ENCODE data around the gene NOG. TPM values are rescaled to one million over a fixed set of nuclear protein-coding genes. Genes with fewer than 3 reads are reported as not detected.

The NOG gene
- polyA plus RNA-seq, 2 donors, result 0.06 to 0.24 TPM

- no peaks in the 10 kb centered on the region for H3K9me3 ChIP-seq (ENCODE audit: control insufficient read depth in 2 of 2, insufficient read depth in 1 of 2, low read depth in 1 of 2, low read length in 1 of 2)
- H3K27ac ChIP-seq (ENCODE audit: low read depth in 2 of 2, low read length in 1 of 2), result no peak overlapping the region
- H3K27me3 ChIP-seq (ENCODE audit: control insufficient read depth in 1 of 2, insufficient read depth in 2 of 2, low read length in 2 of 2), result peaks cover 0 to 10% of the 10 kb centered on the region in 2 donors
- no peak overlapping the region for H3K4me3 ChIP-seq (ENCODE audit: low read depth in 1 of 2, low read length in 2 of 2)
- peaks cover 12 to 17% of the 10 kb centered on the region in 2 donors for H3K4me1 ChIP-seq (ENCODE audit: control insufficient read depth in 2 of 2, insufficient read depth in 2 of 2, low read length in 1 of 2)
- no peaks in the 10 kb centered on the region for H3K36me3 ChIP-seq (ENCODE audit: control insufficient read depth in 2 of 2, insufficient read depth in 2 of 2, low read length in 1 of 2)
- 2% methylated on average over 39 to 43 of the region's 43 CpGs for WGBS, 2 donors
Measured at GRCh38 chr17:56595831-56596690, 2.6 kb downstream of the NOG start.

GRCh38 chr17:56596691-56597494 lies 3.4 kb downstream of the NOG start:
- peaks cover 0 to 10% of the 10 kb centered on the region in 2 donors for H3K27me3 ChIP-seq (ENCODE audit: control insufficient read depth in 1 of 2, insufficient read depth in 2 of 2, low read length in 2 of 2)
- H3K36me3 ChIP-seq (ENCODE audit: control insufficient read depth in 2 of 2, insufficient read depth in 2 of 2, low read length in 1 of 2), result no peaks in the 10 kb centered on the region
- H3K4me3 ChIP-seq (ENCODE audit: low read depth in 1 of 2, low read length in 2 of 2), result peak overlapping the region in 1 of 2 donors; percentile 10
- peaks cover 12 to 17% of the 10 kb centered on the region in 2 donors for H3K4me1 ChIP-seq (ENCODE audit: control insufficient read depth in 2 of 2, insufficient read depth in 2 of 2, low read length in 1 of 2)
- no peak overlapping the region for H3K27ac ChIP-seq (ENCODE audit: low read depth in 2 of 2, low read length in 1 of 2)
- no peaks in the 10 kb centered on the region for H3K9me3 ChIP-seq (ENCODE audit: control insufficient read depth in 2 of 2, insufficient read depth in 1 of 2, low read depth in 1 of 2, low read length in 1 of 2)
- WGBS, 2 donors, result 1% methylated on average over 39 to 40 of the region's 40 CpGs

GRCh38 chr17:56597495-56597990 lies 4.0 kb downstream of the NOG start:
- Histone ChIP-seq H3K36me3 (ENCODE audit: control insufficient read depth in 2 of 2, insufficient read depth in 2 of 2, low read length in 1 of 2) (no peaks in the 10 kb centered on the region), H3K27me3 (ENCODE audit: control insufficient read depth in 1 of 2, insufficient read depth in 2 of 2, low read length in 2 of 2) (peaks cover 0 to 10% of the 10 kb centered on the region in 2 donors), H3K4me3 (ENCODE audit: low read depth in 1 of 2, low read length in 2 of 2) (peak overlapping the region in 1 of 2 donors; percentile 10), H3K9me3 (ENCODE audit: control insufficient read depth in 2 of 2, insufficient read depth in 1 of 2, low read depth in 1 of 2, low read length in 1 of 2) (no peaks in the 10 kb centered on the region), H3K4me1 (ENCODE audit: control insufficient read depth in 2 of 2, insufficient read depth in 2 of 2, low read length in 1 of 2) (peaks cover 12 to 14% of the 10 kb centered on the region in 2 donors), H3K27ac (ENCODE audit: low read depth in 2 of 2, low read length in 1 of 2) (no peak overlapping the region)
- 3% methylated on average over 28 to 41 of the region's 41 CpGs for WGBS, 2 donors

- Histone ChIP-seq H3K36me3 (ENCODE audit: control insufficient read depth in 2 of 2, insufficient read depth in 2 of 2, low read length in 1 of 2) (no peaks in the 10 kb centered on the region), H3K27me3 (ENCODE audit: control insufficient read depth in 1 of 2, insufficient read depth in 2 of 2, low read length in 2 of 2) (peaks cover 0 to 10% of the 10 kb centered on the region in 2 donors), H3K4me3 (ENCODE audit: low read depth in 1 of 2, low read length in 2 of 2) (no peak overlapping the region), H3K9me3 (ENCODE audit: control insufficient read depth in 2 of 2, insufficient read depth in 1 of 2, low read depth in 1 of 2, low read length in 1 of 2) (no peaks in the 10 kb centered on the region), H3K27ac (ENCODE audit: low read depth in 2 of 2, low read length in 1 of 2) (no peak overlapping the region), H3K4me1 (ENCODE audit: control insufficient read depth in 2 of 2, insufficient read depth in 2 of 2, low read length in 1 of 2) (peaks cover 10 to 12% of the 10 kb centered on the region in 2 donors)
- 89 to 90% methylated on average over 5 of the region's 5 CpGs for WGBS, 2 donors
Measured at GRCh38 chr17:56598466-56598865, 5.0 kb downstream of the NOG start.

- Histone ChIP-seq H3K9me3 (ENCODE audit: control insufficient read depth in 2 of 2, insufficient read depth in 1 of 2, low read depth in 1 of 2, low read length in 1 of 2) (no peaks in the 10 kb centered on the region), H3K36me3 (ENCODE audit: control insufficient read depth in 2 of 2, insufficient read depth in 2 of 2, low read length in 1 of 2) (no peaks in the 10 kb centered on the region), H3K27me3 (ENCODE audit: control insufficient read depth in 1 of 2, insufficient read depth in 2 of 2, low read length in 2 of 2) (peaks cover 0 to 10% of the 10 kb centered on the region in 2 donors), H3K4me1 (ENCODE audit: control insufficient read depth in 2 of 2, insufficient read depth in 2 of 2, low read length in 1 of 2) (peaks cover 9 to 10% of the 10 kb centered on the region in 2 donors), H3K27ac (ENCODE audit: low read depth in 2 of 2, low read length in 1 of 2) (no peak overlapping the region), H3K4me3 (ENCODE audit: low read depth in 1 of 2, low read length in 2 of 2) (no peak overlapping the region)
- WGBS, 2 donors, result 78 to 87% methylated on average over 4 of the region's 4 CpGs
Measured at GRCh38 chr17:56599088-56599487, 5.6 kb downstream of the NOG start.

GRCh38 chr17:56599566-56599965 lies 6.1 kb downstream of the NOG start:
- Histone ChIP-seq H3K27me3 (ENCODE audit: control insufficient read depth in 1 of 2, insufficient read depth in 2 of 2, low read length in 2 of 2) (peaks cover 0 to 10% of the 10 kb centered on the region in 2 donors), H3K4me1 (ENCODE audit: control insufficient read depth in 2 of 2, insufficient read depth in 2 of 2, low read length in 1 of 2) (peaks cover 4 to 7% of the 10 kb centered on the region in 2 donors), H3K27ac (ENCODE audit: low read depth in 2 of 2, low read length in 1 of 2) (no peak overlapping the region), H3K36me3 (ENCODE audit: control insufficient read depth in 2 of 2, insufficient read depth in 2 of 2, low read length in 1 of 2) (no peaks in the 10 kb centered on the region), H3K4me3 (ENCODE audit: low read depth in 1 of 2, low read length in 2 of 2) (no peak overlapping the region), H3K9me3 (ENCODE audit: control insufficient read depth in 2 of 2, insufficient read depth in 1 of 2, low read depth in 1 of 2, low read length in 1 of 2) (no peaks in the 10 kb centered on the region)
- WGBS, 2 donors, result 84 to 88% methylated on average over 1 of the region's 1 CpG

- 95% methylated on average over 1 of the region's 1 CpG for WGBS, 2 donors
- no peaks in the 10 kb centered on the region for H3K9me3 ChIP-seq (ENCODE audit: control insufficient read depth in 2 of 2, insufficient read depth in 1 of 2, low read depth in 1 of 2, low read length in 1 of 2)
- no peaks in the 10 kb centered on the region for H3K36me3 ChIP-seq (ENCODE audit: control insufficient read depth in 2 of 2, insufficient read depth in 2 of 2, low read length in 1 of 2)
- no peak overlapping the region for H3K4me3 ChIP-seq (ENCODE audit: low read depth in 1 of 2, low read length in 2 of 2)
- H3K4me1 ChIP-seq (ENCODE audit: control insufficient read depth in 2 of 2, insufficient read depth in 2 of 2, low read length in 1 of 2), result peaks cover 2 to 7% of the 10 kb centered on the region in 2 donors
- H3K27ac ChIP-seq (ENCODE audit: low read depth in 2 of 2, low read length in 1 of 2), result no peak overlapping the region
- H3K27me3 ChIP-seq (ENCODE audit: control insufficient read depth in 1 of 2, insufficient read depth in 2 of 2, low read length in 2 of 2), result peaks cover 0 to 10% of the 10 kb centered on the region in 2 donors
Measured at GRCh38 chr17:56600256-56600655, 6.8 kb downstream of the NOG start.

GRCh38 chr17:56601591-56601990 lies 8.1 kb downstream of the NOG start:
- Histone ChIP-seq H3K36me3 (ENCODE audit: control insufficient read depth in 2 of 2, insufficient read depth in 2 of 2, low read length in 1 of 2) (no peaks in the 10 kb centered on the region), H3K9me3 (ENCODE audit: control insufficient read depth in 2 of 2, insufficient read depth in 1 of 2, low read depth in 1 of 2, low read length in 1 of 2) (no peaks in the 10 kb centered on the region), H3K4me1 (ENCODE audit: control insufficient read depth in 2 of 2, insufficient read depth in 2 of 2, low read length in 1 of 2) (peaks cover 2 to 7% of the 10 kb centered on the region in 2 donors), H3K27ac (ENCODE audit: low read depth in 2 of 2, low read length in 1 of 2) (no peak overlapping the region), H3K4me3 (ENCODE audit: low read depth in 1 of 2, low read length in 2 of 2) (no peak overlapping the region), H3K27me3 (ENCODE audit: control insufficient read depth in 1 of 2, insufficient read depth in 2 of 2, low read length in 2 of 2) (peaks cover 0 to 5% of the 10 kb centered on the region in 2 donors)
- 61 to 81% methylated on average over 1 of the region's 1 CpG for WGBS, 2 donors

- Histone ChIP-seq H3K27ac (ENCODE audit: low read depth in 2 of 2, low read length in 1 of 2) (no peak overlapping the region), H3K9me3 (ENCODE audit: control insufficient read depth in 2 of 2, insufficient read depth in 1 of 2, low read depth in 1 of 2, low read length in 1 of 2) (no peaks in the 10 kb centered on the region), H3K4me3 (ENCODE audit: low read depth in 1 of 2, low read length in 2 of 2) (no peak overlapping the region), H3K36me3 (ENCODE audit: control insufficient read depth in 2 of 2, insufficient read depth in 2 of 2, low read length in 1 of 2) (no peaks in the 10 kb centered on the region), H3K4me1 (ENCODE audit: control insufficient read depth in 2 of 2, insufficient read depth in 2 of 2, low read length in 1 of 2) (peaks cover under 1 to 2% of the 10 kb centered on the region in 2 donors), H3K27me3 (ENCODE audit: control insufficient read depth in 1 of 2, insufficient read depth in 2 of 2, low read length in 2 of 2) (peaks cover 0 to 5% of the 10 kb centered on the region in 2 donors)
- 68 to 75% methylated on average over 8 of the region's 8 CpGs for WGBS, 2 donors
Measured at GRCh38 chr17:56602292-56603130, 9.0 kb downstream of the NOG start.
